GM23248 (cell line): ENCODE data around the gene ACOT11.

ENCODE experiments used
- EZH2 ChIP-seq: fragments of 200-600 bp; sonication (generic); IDR thresholded peaks from 2 replicates; pipeline ENCODE4 v1.6.1; 2018; ENCODE audit warnings: antibody characterized with exemption, mild to moderate bottlenecking; ENCODE audit not compliant: insufficient read depth, poor library complexity, severe bottlenecking
- EZH2phosphoT487 ChIP-seq: fragments of 200-600 bp; sonication (generic); IDR thresholded peaks from 2 replicates; pipeline ENCODE4 v1.6.1; 2018; ENCODE audit warnings: antibody characterized with exemption, moderate library complexity, mild to moderate bottlenecking, low read depth; ENCODE audit not compliant: insufficient read depth

- TF ChIP-seq EZH2phosphoT487 (no peak), EZH2 (no peak)
Measured at GRCh38 chr1:54569339-54569738, 21.3 kb downstream of the ACOT11 start.
